Muscle layer of duodenum (tissue), 2 donors: ENCODE data around the gene SCYGR3.

Experiments
- H3K27ac ChIP-seq: one replicate; pipeline ENCODE4 v1.7.0; 2013; ENCODE audit warnings: mild to moderate bottlenecking, low read length
- H3K27me3 ChIP-seq: one replicate; pipeline ENCODE4 v1.7.0; 2013; ENCODE audit warnings: low read depth, mild to moderate bottlenecking, control low read depth, low read length
- H3K36me3 ChIP-seq, 2 donors: one replicate each; pipeline ENCODE4 v1.7.0; 2013; ENCODE audit warnings: low read length in 2 of 2, control low read depth in 1 of 2, mild to moderate bottlenecking in 1 of 2; ENCODE audit not compliant: insufficient read depth in 2 of 2, control insufficient read depth in 1 of 2
- H3K4me1 ChIP-seq, 2 donors: one replicate each; pipeline ENCODE4 v1.7.0; 2013; ENCODE audit warnings: low read length in 2 of 2, mild to moderate bottlenecking in 2 of 2, control low read depth in 1 of 2, moderate library complexity in 1 of 2; ENCODE audit not compliant: insufficient read depth in 2 of 2, control insufficient read depth in 1 of 2
- H3K4me3 ChIP-seq, 2 donors: one replicate each; pipeline ENCODE4 v1.7.0; 2013; ENCODE audit warnings: low read length in 2 of 2, low read depth in 1 of 2, mild to moderate bottlenecking in 1 of 2
- H3K9me3 ChIP-seq, 2 donors: one replicate each; pipeline ENCODE4 v1.7.0; 2013; ENCODE audit warnings: low read length in 2 of 2, control low read depth in 1 of 2, mild to moderate bottlenecking in 1 of 2; ENCODE audit not compliant: control insufficient read depth in 1 of 2
- donor health status: healthy.

Gene SCYGR3

DNA sequence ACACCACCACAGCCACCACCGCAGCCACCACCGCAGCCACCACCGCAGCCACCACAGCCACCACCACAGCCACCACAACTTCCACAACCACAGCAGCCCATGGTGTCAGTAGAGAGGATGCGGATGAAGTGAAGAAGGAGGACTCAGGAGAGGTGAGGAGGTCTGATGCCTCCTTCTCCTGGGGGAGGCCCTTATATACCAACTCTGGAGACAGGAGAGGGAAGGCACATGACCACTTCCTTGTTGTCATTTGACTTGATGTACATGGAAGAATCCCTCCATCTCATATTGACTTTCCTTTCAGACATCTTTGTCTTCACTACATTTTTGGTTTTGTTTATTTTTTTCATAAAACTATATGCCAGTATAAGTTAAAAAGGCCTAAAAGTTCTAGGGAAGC, at the start of gene SCYGR3:
SCYGR3 (minus strand) TSS at position 101 of the 400 bp plus-strand sequence; CDS start at position 101, 0 bp downstream.
- H3K36me3 ChIP-seq = no peaks in the 10 kb centered on the region
- H3K27me3 ChIP-seq = no peaks in the 10 kb centered on the region
- H3K4me1 ChIP-seq = peaks cover 0 to 6% of the 10 kb centered on the region in 2 donors
- H3K9me3 ChIP-seq = no peaks in the 10 kb centered on the region
- no peak within 1 kb of the TSS for H3K4me3 ChIP-seq
- H3K27ac ChIP-seq = no peak within 1 kb of the TSS

DNA sequence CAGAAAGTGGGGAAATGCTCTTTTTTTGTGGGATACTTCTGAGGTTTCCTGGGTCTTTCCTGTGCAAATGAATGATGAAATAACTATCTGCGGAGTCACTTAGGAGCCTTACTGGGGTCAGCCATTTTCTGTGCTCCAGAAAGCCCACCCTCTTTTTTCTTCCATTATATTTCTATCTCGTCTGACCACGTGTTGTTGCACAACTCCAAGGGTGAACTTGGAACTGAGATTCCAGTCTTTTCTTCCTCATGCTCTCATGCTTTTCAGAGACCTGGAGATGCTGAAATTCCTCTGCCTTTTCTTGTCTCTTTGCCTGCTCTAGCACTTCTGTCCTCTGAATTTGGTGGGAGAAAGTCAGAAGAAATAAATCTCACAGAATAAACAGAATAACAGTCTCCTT, 47.2 kb upstream of the SCYGR3 start:
- Histone ChIP-seq H3K9me3 (no peaks in the 10 kb centered on the region), H3K4me3 (no peak overlapping the region), H3K36me3 (no peaks in the 10 kb centered on the region), H3K27me3 (no peaks in the 10 kb centered on the region), H3K27ac (no peak overlapping the region), H3K4me1 (no peaks in the 10 kb centered on the region)

DNA sequence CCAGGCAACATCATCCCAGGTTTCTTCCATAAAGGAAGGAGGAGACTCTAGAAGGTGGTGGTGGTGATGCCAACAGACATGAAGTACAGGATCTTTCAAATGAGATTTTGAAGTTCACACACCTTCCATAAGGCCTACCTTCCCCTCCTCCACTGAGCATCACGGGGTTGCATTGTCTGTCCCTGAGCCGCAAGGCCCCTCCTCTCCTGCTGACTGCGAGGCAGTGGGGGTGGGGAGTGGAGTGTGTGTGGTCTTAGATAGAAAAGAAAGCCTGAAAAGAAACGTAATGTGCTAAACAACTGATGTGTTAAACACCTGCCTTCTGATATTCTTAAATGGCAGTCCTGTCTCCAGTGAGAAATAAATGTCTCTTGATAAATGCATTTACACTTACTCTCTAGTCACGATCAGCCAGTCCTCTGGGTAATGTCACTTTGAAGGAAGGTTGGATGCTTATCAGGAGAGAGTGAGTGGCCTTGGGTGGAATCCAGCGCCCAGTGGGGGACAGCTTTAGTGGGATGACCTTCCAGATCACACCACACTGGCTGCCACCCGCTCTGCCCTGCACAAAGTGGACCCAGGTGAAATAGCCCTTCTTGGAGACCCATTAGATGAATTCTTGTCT, 46.5 kb upstream of the SCYGR3 start:
- no peak overlapping the region for H3K27ac ChIP-seq
- no peak overlapping the region for H3K4me3 ChIP-seq

GRCh38 chr2:227657199-227657845, 42.7 kb upstream of the SCYGR3 start:
- H3K4me1 ChIP-seq = no peaks in the 10 kb centered on the region
- H3K27me3 ChIP-seq = no peaks in the 10 kb centered on the region
- H3K36me3 ChIP-seq = no peaks in the 10 kb centered on the region
- H3K4me3 ChIP-seq = no peak overlapping the region
- H3K27ac ChIP-seq = no peak overlapping the region
- H3K9me3 ChIP-seq = no peaks in the 10 kb centered on the region

More for the DNA sequence above, 46.5 kb upstream of the SCYGR3 start:
- Histone ChIP-seq H3K36me3 (no peaks in the 10 kb centered on the region), H3K27me3 (no peaks in the 10 kb centered on the region), H3K9me3 (no peaks in the 10 kb centered on the region), H3K4me1 (no peaks in the 10 kb centered on the region)

GRCh38 chr2:227655454-227655853, 40.8 kb upstream of the SCYGR3 start:
- Histone ChIP-seq H3K27me3 (no peaks in the 10 kb centered on the region), H3K9me3 (no peaks in the 10 kb centered on the region)

DNA sequence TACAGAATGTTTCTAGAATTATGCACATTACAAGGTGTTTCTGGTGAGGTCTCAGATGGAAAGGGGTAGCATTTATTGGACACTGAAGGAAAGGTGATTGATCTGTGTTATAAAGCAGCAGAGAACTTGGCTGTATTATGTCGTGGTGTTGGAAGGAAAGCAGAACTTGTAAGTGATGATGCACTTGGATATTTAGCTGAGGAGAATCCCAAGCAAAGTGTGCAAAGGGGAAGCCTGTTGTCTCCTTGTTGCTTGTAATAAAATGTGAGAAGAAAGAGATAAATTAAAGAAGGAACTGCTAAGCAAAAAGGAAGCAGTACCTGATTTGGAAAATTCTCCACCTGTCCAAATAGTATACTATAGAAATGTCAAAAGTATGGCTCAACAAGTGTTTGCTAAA, 39.8 kb upstream of the SCYGR3 start:
- H3K36me3 ChIP-seq = no peaks in the 10 kb centered on the region
- H3K27me3 ChIP-seq = no peaks in the 10 kb centered on the region
- H3K4me3 ChIP-seq = no peak overlapping the region
- H3K9me3 ChIP-seq = no peaks in the 10 kb centered on the region
- H3K27ac ChIP-seq = no peak overlapping the region
- H3K4me1 ChIP-seq = no peaks in the 10 kb centered on the region

More at GRCh38 chr2:227655454-227655853, 40.8 kb upstream of the SCYGR3 start:
- Histone ChIP-seq H3K27ac (no peak overlapping the region), H3K4me3 (no peak overlapping the region), H3K4me1 (no peaks in the 10 kb centered on the region), H3K36me3 (no peaks in the 10 kb centered on the region)

- Histone ChIP-seq H3K4me3 (no peak overlapping the region), H3K27me3 (no peaks in the 10 kb centered on the region), H3K9me3 (no peaks in the 10 kb centered on the region), H3K36me3 (no peaks in the 10 kb centered on the region), H3K4me1 (no peaks in the 10 kb centered on the region), H3K27ac (no peak overlapping the region)
These were observed 38.8 kb upstream of the SCYGR3 start for GRCh38 chr2:227653419-227653818.

GRCh38 chr2:227643990-227644551, 29.4 kb upstream of the SCYGR3 start:
- Histone ChIP-seq H3K9me3 (no peaks in the 10 kb centered on the region), H3K36me3 (no peaks in the 10 kb centered on the region), H3K4me3 (no peak overlapping the region), H3K27me3 (no peaks in the 10 kb centered on the region), H3K4me1 (no peaks in the 10 kb centered on the region), H3K27ac (no peak overlapping the region)

DNA sequence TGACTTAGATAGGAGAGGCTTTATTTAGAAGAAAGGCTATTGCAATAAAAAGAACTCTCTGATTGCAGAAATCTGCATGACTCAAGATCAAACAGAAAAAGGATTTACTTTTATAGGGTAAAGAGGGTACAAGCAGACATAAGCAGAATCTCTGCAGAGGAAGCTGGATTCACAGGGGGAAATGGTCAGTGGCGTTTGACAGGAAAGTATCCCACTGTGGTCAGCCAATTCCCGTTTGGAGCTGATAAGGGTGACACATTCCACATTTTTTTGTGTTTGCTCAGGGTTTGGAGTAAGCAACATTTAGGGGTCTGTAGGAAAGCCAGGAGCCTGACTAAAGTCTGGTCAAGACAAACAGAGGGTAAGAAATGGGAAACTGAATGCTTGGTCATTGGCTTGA, 28.0 kb upstream of the SCYGR3 start:
- Histone ChIP-seq H3K36me3 (no peaks in the 10 kb centered on the region), H3K27me3 (no peaks in the 10 kb centered on the region), H3K9me3 (no peaks in the 10 kb centered on the region), H3K27ac (no peak overlapping the region), H3K4me1 (no peaks in the 10 kb centered on the region), H3K4me3 (no peak overlapping the region)

- no peaks in the 10 kb centered on the region for H3K9me3 ChIP-seq
- no peaks in the 10 kb centered on the region for H3K27me3 ChIP-seq
- no peaks in the 10 kb centered on the region for H3K36me3 ChIP-seq
- no peaks in the 10 kb centered on the region for H3K4me1 ChIP-seq
- no peak overlapping the region for H3K4me3 ChIP-seq
- H3K27ac ChIP-seq = no peak overlapping the region
These were observed 19.6 kb upstream of the SCYGR3 start for GRCh38 chr2:227634201-227634600.

DNA sequence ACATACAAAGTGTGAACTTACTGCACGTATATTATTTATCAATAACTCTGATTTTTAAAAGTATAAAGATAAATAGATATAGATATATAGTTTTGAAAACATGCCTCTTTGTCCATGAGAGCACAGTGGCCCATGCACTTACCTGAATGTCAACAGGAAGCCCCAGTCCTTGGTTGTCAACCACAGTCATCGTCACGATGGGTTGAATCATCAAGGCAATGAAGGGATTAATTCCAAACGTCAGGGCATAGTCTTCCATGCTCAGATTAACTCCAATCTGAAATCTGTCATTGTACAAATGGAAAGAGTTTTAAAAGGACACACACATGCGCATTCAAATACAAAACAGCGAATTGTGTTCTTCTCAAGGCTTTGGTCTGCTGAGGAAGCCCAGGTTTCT, 18.2 kb upstream of the SCYGR3 start:
- Histone ChIP-seq H3K9me3 (no peaks in the 10 kb centered on the region), H3K36me3 (no peaks in the 10 kb centered on the region), H3K27ac (no peak overlapping the region), H3K4me3 (no peak overlapping the region), H3K27me3 (no peaks in the 10 kb centered on the region), H3K4me1 (no peaks in the 10 kb centered on the region)
